Fibroblast of peridontal ligament (primary cell): Measurements from ENCODE around the gene EFCAB8.
"Not testable (repeated sequence)": the region's sequence is repeated elsewhere in the genome, so short reads cannot be mapped to it uniquely, and the experiment has no call there.

Experiments used
- DNase-seq: peaks from one replicate; pipeline ENCODE4 v3.0.0-alpha.2; 2010; ENCODE audit errors: extremely low read depth

Gene EFCAB8

DNA sequence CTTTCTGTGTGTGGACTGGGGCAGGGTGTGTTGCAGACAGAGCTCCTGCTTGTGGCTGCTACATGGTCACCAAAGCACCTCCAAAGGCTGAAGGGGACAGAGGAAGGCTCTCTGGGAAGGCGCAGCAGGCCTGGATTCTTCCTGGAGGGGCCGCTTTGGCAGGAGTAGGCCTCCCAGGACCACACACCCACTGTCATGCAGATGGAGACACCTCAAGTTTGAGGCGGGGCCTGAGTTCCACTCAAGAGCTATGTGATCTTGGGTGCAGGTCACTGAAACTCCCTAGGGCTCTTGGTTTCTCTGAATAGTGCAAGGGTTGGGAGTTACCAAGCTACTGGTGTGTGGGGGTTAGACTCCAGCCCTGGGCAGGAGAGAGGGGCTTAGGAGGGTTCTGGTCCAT is 27.9 kb downstream of the EFCAB8 start:
- DNase-seq: no peak

DNA sequence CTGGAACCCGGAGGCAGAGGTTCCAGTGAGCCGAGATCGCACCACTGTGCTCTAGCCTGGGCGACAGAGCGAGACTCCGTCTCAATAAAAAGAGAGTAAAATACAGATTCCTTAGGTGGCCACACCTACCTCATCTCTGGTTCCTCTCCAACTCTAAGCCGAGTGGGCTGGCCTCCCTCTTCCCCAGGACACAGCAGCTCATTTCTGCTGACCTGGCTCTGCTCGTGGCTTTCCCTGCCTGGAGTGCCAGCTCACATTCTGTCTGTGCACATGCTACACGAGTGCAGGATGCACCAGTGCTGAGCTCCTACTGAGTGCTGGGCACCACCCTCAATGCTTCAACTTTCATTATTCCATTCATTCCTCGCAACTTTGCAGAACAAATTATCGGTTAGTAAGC is 28.8 kb downstream of the EFCAB8 start:
- no peak for DNase-seq

DNA sequence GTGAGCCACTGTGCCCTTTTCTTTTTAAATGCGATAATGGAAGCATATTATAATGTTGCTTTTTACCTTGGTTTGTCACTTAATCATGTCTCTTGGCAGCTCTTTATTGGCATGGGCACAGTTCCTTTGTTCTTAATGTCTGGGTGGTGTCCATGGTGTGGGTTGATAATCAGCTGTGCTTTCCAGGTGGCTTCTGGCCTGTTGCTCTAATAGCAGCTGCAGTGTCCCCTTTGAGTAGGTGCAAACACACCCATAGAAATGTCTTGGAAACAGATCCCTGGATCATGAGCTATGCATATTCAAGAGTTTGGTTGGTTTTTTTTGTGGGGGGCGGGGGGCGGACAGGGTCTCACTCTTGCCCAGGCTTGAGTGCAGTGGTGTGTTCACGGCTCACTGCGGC is 29.9 kb downstream of the EFCAB8 start:
- no peak for DNase-seq

DNA sequence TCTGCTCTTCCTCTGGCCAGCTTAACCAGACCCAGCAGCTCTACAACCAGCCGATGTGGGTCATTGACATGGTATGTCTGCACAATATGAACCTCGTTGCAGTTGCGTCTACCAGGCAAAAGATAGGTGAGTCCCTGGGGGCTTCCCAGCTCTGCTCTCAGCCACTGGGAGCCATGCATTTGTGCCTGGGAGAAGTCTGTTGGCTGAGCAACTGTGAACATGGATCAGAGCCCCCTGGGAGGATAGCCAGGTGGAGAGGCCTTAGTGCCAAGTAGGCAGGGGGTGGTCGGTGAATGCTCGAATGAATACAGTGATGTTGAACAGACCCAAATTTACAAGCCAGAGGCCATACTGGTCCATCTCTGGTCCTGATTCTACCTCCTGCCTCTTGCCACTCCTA is 30.6 kb downstream of the EFCAB8 start:
- no peak for DNase-seq

DNA sequence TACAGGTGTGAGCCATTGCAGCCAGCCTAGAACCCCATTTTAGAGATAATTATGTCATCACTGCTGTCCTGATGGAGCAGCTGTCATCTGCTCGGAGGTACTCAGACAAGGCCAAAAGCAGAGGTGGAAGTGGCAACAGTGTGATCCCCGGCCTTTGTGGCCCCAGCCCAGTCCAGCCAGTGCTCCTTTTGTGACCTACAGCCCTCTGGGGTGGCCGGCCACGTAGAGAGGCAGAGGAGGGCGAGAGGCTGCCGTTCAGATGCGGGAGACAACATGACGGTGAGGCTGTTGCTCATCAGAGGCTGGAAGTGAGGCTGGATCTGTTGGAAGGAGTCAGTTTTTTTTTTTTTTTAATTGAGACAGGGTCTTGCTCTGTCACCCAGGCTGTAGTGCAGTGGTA is 32.8 kb downstream of the EFCAB8 start:
- DNase-seq: no peak

DNA sequence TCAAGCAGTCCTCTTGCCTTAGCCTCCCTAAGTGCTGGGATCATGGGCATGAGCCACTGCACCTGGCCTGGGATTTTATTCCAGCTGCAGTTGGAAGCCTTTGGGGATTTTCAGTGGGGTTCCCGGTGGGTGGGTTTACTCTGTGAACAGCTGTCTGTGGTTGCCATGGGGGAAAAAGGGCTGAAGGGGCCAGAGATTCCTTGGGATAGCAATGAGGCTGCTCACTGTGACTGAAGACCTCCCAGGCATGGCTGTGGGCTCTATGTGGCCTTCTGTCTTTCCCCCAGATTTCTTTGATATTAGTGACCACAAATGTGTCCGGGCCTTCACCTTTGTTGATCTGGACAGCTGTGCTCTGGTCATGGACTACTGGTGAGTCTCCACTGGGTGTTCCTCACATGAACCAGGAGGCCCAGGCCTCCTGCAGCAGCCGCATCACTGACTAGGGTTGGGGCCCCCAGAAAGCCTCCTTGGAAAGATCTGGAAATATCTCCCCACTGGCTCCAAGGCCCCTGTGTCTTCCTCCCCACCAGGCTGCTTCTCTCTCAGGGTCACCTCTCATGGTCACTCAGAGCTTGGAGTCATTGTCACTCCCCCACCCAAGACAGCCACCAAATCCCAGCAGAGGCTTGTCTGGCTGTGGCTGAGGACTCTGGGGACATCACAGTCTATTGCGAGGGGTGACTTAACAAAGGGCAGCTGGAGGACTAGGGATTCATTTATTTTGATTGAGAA is 33.4 kb downstream of the EFCAB8 start:
- DNase-seq: no peak

DNA sequence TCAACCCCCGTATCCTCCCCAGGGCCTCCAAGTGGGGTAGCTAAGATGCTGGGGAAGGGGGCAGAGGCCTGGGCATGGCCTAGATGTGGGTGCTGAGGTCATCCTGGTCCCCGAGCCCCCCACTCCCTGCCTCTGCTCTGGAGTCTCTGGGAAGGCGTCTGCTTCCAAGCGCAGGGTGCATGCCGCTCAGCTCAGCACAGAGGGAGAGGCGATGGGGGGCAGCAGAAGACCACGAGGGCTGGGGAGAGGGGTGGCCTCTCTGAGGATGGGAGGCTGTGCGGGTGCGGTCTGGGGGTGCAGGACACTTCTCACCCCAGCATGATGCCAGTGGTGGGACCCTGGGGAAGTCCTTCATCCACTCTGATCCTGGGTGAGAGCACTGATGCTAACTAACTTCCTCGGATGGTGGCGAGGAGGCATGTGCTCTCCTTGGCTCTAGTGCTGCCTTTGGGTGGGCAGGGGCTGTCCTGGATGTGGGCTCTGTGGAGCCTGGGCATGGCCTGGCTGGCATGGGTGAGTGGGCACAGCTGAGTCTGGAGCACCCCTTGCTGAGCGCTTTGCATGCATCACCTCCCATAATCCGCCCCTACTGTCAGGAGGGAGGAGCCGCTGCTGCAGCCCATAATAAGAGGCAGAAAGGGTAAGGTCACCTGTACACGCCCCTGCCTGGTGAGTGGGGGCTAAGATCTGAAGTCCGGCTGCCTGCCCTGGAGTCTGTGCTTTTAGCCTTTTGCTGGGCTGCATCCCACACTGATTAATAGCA is 34.7 kb downstream of the EFCAB8 start:
- no peak for DNase-seq

DNA sequence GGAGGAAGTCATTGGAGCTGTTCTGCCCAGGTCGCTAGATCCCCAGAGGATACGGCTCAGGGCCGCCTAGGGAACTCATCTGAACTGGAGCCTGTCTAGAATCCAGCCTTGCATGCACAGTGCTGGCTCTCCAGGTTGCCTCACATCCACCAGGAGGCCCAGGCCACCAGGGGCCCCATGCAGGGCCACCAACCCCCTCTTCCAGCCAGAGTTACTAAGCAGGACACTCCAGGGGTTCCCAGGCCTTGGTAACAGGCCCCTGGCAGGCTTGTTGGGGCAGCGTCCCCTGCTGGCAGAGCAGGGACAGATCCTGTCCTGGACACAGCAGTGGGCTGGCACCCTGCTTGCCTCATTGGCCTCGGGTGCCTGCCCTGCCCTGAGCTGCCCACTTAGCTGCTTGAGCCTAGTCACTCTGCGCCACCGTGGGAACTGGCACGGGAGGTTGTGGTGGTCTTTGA is 35.3 kb downstream of the EFCAB8 start:
- no peak for DNase-seq

DNA sequence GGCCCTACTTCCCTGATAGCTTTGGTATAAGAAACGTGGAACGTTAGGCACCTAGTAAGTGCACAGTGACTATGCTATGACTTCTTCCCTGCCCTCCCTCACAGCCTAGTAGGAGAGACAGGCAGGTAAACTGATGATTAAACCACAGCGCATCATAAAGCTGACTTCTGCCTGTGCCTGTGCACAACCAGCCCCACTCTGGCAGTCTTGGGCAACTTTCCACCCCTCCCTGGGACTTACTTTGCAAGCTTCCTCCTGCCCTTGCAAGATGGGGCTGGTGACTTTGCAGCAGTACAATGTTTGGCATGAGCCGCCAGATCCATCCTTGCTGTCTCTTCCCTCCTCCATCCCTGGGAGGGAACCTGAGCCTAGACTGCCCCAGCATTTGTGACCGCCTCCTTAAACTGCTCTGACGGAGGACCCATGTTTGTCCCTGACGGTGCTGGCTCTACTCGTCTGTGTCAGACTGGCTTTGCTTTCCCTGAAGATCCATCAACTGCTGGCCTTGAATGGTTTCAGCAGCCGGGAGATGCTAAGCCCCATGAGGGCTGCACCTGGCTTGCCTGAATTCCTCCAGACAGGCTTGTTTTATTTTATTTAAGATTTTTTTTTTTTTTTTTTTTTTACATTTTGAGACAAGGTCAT is 36.1 kb downstream of the EFCAB8 start:
- no peak for DNase-seq

DNA sequence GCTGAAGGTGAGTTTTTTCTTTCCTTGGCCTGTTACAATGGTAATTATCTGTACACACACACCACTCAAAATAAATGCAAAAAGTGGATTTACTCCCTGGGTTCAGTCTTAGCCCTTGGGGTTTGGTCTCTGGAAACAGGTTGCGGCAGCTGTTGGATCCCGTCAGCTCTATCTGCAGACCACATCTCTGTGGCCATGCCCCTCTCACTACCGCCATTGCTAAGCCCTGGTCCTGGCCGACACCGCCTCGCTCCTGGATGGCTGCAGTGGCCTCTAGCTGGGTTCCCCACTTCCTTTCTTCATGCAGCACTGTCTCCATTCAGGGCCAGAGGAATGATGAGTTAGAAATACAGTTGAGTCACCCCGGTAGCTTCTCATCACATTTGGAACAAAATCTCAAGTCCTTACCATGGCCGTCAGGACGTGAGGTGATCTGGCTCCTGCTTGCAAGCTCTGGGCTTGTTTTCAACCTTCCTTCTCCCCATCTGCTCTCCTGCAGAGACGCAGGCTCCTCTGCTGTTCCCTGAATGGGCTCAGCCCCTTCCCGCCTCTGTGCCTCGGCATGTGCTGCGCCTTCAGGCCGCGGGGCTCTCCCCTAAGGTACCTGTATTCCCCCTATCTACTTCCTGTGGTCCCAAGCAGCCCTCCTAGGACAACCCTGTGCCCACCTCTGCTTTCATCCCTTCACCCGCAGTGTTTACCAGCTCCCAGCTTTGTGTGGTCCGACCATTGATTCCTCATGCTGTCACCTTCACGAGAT is 38.0 kb downstream of the EFCAB8 start:
- no peak for DNase-seq

DNA sequence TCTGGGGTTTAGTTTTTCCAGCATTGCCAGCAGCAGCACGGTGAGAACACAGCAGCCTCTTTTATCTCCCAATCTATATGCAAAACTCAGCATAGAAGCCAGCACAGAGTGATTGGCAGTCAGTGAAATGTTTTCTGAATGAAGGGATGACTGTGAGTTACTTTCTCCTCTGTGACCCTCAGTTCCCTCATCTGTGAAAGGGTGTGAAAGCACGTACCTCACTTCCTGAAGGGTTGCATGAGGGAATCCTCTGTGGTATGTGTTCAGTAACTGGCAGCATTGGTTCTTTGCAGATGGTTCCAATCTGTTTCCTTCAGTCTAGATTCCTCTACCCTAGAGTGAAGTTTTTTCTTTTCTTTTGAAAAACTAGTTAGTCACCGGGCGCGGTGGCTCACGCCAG is 40.0 kb downstream of the EFCAB8 start:
- peak; percentile 78 for DNase-seq

DNA sequence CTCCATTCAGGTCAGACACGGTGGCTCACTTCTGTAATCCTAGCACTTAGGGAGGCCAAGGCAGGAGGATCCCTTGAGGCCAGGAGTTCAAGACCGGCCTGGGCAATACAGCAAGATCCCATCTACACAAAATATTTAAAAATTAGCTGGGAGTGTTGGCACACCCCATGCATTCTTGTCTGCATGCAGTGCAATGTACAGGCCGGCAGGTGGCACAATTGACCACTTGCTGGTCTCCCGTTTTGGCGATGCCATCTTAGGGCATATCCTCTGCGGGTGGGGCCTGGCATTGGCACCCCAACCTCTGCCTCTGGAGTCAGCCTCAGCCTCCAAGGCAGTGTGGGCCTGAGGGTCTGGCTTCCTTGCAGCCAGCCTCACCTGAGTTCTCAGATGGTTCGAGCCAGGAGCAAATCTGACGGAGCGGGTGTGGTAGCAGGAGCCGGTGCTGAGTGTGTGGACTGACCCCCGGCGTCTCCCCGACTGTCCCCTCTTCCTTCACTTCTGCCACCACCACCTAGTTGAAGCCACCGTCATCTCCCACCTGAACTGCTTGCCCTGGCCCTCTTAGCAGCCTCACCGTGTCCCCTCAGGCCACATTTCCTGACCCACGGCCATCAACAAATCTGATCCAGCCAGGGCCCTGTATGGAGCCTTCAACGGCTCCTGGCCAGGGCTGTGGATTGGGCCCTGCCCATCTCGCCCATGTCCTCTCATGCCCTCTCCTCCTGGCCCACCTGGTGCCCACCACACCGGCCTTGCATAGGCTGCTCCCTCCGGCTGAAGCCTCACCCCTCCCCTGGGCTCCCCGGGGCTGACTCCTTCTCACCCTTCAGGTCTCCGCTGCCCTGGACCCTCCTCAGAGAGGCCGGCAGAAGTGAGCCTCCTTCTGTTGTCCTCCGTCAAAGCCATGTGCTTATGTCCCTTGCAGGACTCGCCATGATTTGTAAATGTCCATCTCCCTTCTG is 44.0 kb downstream of the EFCAB8 start:
- peak; percentile 53 for DNase-seq

DNA sequence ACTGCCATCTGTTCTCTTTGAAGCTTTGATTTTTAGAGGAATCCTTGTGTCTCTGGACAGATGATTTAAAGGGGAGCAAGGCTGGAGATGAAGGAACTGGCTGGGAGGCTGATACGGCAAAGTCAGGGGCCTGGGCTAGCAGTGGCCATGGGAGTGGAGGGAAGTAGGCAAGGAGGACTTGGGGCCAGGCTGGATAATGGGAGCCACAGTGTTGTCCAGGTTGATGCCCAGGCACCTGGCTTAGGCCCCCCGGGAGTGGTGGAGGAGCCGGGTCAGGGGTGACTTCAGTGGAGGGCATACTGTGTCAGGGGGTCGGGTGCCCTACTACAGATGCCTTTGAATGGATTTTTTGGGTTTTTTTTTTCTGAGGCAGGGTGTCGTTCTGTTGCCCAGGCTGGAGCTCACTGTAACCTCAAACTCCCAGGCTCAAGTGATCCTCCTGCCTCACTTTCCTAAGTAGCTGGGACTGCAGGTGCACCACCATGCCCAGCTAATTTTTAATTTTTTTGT is 45.0 kb downstream of the EFCAB8 start:
- no peak for DNase-seq

DNA sequence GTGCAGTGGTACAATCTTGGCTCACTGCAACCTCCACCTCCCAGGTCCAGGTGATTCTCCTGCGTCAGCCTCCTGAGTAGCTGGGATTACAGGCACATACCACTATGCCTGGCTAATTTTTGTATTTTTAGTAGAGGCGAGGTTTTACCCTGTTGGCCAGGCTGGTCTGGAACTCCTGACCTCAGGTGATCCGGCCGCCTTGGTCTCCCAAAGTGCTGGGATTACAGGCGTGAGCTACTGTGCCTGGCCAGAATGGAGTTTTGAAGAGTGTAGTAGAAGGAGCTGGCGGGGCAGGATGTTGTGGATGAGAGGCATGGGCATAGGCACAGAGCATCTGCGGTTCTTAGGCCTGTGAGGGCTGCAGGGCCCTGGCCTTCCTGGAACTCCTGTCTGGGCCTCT is 46.0 kb downstream of the EFCAB8 start:
- not testable (repeated sequence) for DNase-seq

DNA sequence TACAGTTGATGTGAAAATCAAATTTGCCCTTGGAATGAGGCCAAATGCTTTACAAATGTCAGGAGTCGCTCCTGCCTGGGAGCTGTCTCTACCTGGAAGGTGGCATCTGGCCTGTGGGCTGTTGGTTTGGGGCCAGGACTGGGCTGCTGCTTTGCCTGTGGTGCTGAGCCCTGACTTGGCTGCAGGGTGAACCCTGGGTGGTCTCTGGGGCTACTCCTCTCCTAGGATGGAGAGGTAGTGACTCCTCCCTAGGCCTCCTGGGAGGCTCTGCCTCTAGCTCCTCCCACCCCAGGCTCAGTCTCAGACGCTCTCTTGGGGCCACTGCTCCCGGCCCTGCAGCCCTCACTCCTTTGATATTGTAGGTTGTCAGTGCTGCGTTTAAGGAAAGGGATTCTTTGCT is 47.5 kb downstream of the EFCAB8 start:
- no peak for DNase-seq

DNA sequence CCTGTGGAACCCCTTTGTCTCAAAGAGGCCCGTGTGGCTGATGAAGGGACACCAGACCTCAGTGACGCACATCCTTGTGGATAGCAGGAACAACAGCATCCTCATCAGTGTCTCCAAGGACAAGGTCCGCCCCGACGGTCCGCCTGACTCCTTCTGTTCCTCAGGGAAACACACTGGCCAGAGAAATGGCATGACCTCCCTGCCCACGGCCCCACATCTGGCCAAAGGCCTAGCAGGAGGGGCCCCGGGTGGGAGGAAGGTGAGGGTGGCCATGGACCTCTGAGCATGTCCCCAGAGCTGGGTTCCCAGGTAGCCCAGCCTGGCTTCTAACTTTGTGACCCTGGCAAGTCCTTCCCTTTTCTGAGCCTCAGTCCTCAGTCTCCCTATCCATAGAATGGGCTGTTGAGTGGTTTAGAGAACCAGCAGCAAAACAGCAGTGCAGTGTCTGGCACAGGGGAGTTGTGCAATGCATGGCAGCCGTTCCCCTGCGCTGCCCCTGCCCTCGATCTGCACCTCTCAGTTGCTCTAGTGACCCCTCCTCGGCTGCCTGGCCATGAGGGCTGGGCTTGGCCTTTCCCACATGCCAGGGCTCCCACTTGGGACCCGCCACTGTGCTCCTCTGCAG is 48.3 kb downstream of the EFCAB8 start:
- no peak for DNase-seq

DNA sequence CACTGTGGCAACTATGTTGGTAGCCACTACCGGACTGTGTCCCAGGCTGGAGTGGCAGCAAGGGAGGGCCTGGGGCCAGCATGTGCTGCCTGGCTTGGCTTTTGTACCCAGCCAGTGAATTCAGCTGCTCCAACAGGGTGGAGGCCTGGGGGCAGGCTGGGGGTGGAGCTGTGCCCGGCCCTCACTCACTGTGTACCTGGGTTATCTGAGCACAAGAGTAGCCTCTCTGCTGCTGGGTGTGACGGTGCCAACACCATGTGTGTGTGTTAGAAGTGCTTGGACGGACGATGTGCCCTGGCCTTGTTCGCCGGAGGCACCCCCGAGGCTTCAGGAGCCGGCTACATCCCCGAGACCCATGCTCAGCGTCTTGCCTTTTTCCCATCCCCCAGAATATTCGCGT is 49.2 kb downstream of the EFCAB8 start:
- no peak for DNase-seq

DNA sequence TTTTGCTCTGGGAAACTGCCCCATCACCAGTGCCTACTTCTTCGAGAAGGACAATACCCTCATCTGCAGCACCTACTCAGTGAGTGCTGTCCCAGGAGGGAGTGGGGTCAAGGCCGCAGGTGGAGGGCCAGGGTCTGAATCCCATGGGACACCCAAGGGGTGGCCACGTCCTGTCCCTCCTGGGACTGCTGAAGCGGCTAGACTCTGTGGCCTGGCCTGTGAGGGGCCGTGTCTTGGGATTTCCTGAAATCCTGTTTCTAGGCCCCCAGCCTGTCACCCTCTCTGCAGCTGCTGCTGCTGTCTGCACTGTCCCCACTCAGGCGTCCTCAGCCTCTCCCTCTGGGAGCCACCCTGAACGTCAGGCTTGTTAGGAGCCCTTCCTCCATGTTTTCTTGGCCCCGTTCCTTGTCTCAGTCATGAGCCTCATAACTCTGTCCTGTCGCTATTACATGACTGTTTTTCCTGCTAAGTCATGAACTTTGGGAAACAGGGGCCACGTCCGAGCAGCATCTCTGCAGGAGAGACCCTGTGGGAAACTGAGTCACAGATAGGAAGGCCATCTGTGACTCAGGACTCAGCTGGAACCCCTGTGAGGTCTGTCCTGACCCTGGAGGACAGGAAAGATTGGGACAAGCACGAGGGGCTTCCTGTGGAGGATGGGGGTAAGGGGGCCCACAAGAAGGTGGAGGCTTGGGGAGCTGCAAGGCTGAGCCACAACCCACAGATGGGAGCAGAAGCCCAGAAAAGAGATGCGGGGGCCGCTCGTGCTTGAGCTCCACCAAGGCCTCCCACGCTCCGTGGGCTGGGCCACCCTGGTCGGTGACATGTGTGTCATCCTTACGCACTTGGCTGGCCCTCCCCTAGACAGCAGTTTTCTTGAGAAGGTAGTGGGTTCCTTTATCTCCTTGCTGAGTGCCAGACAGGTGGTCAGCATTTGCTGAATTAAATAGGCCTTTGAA is 49.9 kb downstream of the EFCAB8 start:
- no peak for DNase-seq

DNA sequence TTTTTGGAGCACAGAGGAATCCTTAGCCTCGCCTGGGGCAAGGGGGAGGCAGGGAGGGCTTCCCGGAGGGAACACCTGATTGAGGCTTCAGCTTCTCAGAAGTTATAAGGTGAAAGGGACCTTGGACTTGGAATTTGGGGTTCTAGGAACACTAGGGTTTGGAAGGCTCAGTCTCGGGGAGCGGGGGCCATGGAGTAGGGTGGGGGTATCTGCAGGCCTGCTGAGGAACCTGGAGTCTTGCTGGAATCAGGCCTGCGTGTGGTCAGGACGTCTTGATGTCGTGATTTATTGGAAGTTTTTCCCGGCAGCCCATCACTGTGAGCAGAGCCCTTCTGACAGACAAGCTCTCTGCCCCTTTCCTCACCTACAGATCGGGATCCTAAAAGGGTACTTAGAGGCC is 50.7 kb downstream of the EFCAB8 start:
- no peak for DNase-seq
